Esophagus muscularis mucosa (tissue), 4 donors: ENCODE measurements around the gene L3MBTL4. TPM values are rescaled to one million over a fixed set of nuclear protein-coding genes. Genes with fewer than 3 reads are reported as not detected.

Experiments used
- DNase-seq: peaks from one replicate; pipeline ENCODE4 v3.0.0-alpha.2; 2017; ENCODE audit errors: extremely low spot score
- H3K27ac ChIP-seq, 4 donors: fragments of 200-600 bp; sonication (generic); replicated peaks in 1 of 4; 1 replicate in 3 of 4; 2 replicates in 1 of 4; pipeline ENCODE4 v1.5.1; 2016 to 2019; ENCODE audit warnings: mild to moderate bottlenecking in 1 of 4
- H3K27me3 ChIP-seq, 4 donors: fragments of 200-600 bp; sonication (generic); one replicate each; pipeline versions ENCODE4 v1.5.1 to v1.6.0; 2016 to 2019
- H3K36me3 ChIP-seq, 4 donors: fragments of 200-600 bp; sonication (generic); one replicate each; pipeline ENCODE4 v1.5.1; 2016 to 2019
- H3K4me1 ChIP-seq, 4 donors: fragments of 200-600 bp; sonication (generic); one replicate each; pipeline ENCODE4 v1.5.1; 2016 to 2019
- H3K4me3 ChIP-seq, 4 donors: fragments of 200-600 bp; sonication (generic); 1 replicate in 2 of 4; 2 replicates in 2 of 4; pipeline ENCODE4 v1.5.1; 2016 to 2019; ENCODE audit warnings: mild to moderate bottlenecking in 4 of 4, moderate library complexity in 1 of 4
- H3K9me3 ChIP-seq, 4 donors: fragments of 200-600 bp; sonication (generic); 1 replicate in 3 of 4; 2 replicates in 1 of 4; pipeline ENCODE4 v1.5.1; 2016 to 2019
- CTCF ChIP-seq, 3 experiments: fragments of 200-600 bp in 2 of 3; fragments of 450-650 bp in 1 of 3; sonication (generic) in 2 of 3; IDR thresholded peaks; one replicate each; pipeline ENCODE4 v1.5.1; 2017 to 2019; ENCODE audit warnings: antibody characterized with exemption in 3 of 3, mild to moderate bottlenecking in 2 of 3, moderate library complexity in 1 of 3
- EP300 ChIP-seq: sonication (generic); formaldehyde crosslinking; IDR thresholded peaks from one replicate; pipeline ENCODE4 v1.6.1; 2017; ENCODE audit warnings: antibody characterized with exemption
- POLR2A ChIP-seq: fragments of 450-650 bp; IDR thresholded peaks from one replicate; pipeline ENCODE4 v1.6.1; 2017; ENCODE audit warnings: antibody characterized with exemption, moderate library complexity, mild to moderate bottlenecking, low read depth
- POLR2AphosphoS5 ChIP-seq, 2 donors: sonication (generic); formaldehyde crosslinking; IDR thresholded peaks; one replicate each; pipeline ENCODE4 v1.6.1; 2017; ENCODE audit warnings: antibody characterized with exemption in 2 of 2
- WGBS: methylation state at CpG from one replicate; pipeline ENCODE4 v1.1.5; 2018; 5-methylcytosine and 5-hydroxymethylcytosine counted together
- intact Hi-C: fragments of 100-400 bp; cut with DNase I; formaldehyde crosslinking; loops from one replicate; pipeline ENCODE4 v1.15.1; 2023
- total RNA-seq, 4 donors: library from RNA; depleted of rRNA; stranded (reverse); fragments of >200 nt; gene quantifications; one replicate each; pipeline versions ENCODE4 v1.1.0 to v1.2.1, GENCODE V29; 2016

Gene L3MBTL4
- total RNA-seq, 4 donors from 2014 or later = 1.0 to 2.9 (median 1.6) TPM

- WGBS = 86% methylated on average over 8 of the region's 8 CpGs
- Histone ChIP-seq H3K27ac (no peak overlapping the region), H3K9me3 (no peaks in the 10 kb centered on the region), H3K4me1 (no peaks in the 10 kb centered on the region), H3K4me3 (no peak overlapping the region), H3K36me3 (peaks cover 0 to 2% (median 0%) of the 10 kb centered on the region in 4 donors), H3K27me3 (no peaks in the 10 kb centered on the region)
- no peak for DNase-seq
- intact Hi-C loops = no loop called here
- TF ChIP-seq EP300 (no peak), POLR2AphosphoS5 (IDR thresholded peaks at IDR 0.05) (no peak), POLR2A (no peak), CTCF (IDR thresholded peaks at IDR 0.05) (no peak)
These were observed 239.5 kb downstream of the L3MBTL4 start for GRCh38 chr18:6174983-6175745.

- 91% methylated on average over 7 of the region's 7 CpGs for WGBS
- H3K4me3 ChIP-seq = no peak overlapping the region
- intact Hi-C loops = no loop called here
These were observed 244.1 kb downstream of the L3MBTL4 start for GRCh38 chr18:6170604-6171003.

DNA sequence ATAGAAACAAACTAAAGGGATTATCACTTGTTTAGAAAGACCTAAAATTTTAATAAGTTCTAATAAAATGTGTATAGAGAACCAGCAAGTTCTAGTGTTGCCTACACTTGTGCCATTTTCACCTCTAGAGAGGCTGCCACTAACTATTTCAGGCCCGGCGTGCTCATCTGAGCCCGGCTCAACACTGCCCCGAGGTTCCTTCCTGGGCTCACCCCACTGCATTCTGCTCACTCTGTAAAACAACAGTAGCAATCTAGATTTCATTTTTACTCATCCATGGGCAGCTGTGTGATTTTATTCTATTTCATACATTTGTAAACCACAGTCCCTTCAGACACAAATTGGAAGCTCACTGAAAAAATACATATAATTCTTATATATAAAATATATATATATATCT lies 253.2 kb downstream of the L3MBTL4 start:
- DNase-seq = no peak
- intact Hi-C loops = no loop called here
- Histone ChIP-seq H3K27ac (no peak overlapping the region), H3K9me3 (peaks cover 0 to 11% (median 3%) of the 10 kb centered on the region in 4 donors), H3K4me3 (no peak overlapping the region), H3K36me3 (no peaks in the 10 kb centered on the region), H3K27me3 (no peaks in the 10 kb centered on the region), H3K4me1 (no peaks in the 10 kb centered on the region)
- TF ChIP-seq EP300 (no peak), CTCF (IDR thresholded peaks at IDR 0.05) (no peak), POLR2AphosphoS5 (IDR thresholded peaks at IDR 0.05) (no peak), POLR2A (no peak)
- 88% methylated on average over 4 of the region's 4 CpGs for WGBS

More at GRCh38 chr18:6170604-6171003, 244.1 kb downstream of the L3MBTL4 start:
- Histone ChIP-seq H3K9me3 (no peaks in the 10 kb centered on the region), H3K27ac (no peak overlapping the region), H3K36me3 (peaks cover 0 to 2% (median 0%) of the 10 kb centered on the region in 4 donors), H3K4me1 (no peaks in the 10 kb centered on the region), H3K27me3 (no peaks in the 10 kb centered on the region)
- no peak for DNase-seq
- TF ChIP-seq POLR2A (no peak), POLR2AphosphoS5 (IDR thresholded peaks at IDR 0.05) (no peak), CTCF (IDR thresholded peaks at IDR 0.05) (no peak), EP300 (no peak)

- Histone ChIP-seq H3K4me3 (no peak overlapping the region), H3K27ac (no peak overlapping the region), H3K4me1 (no peaks in the 10 kb centered on the region), H3K27me3 (no peaks in the 10 kb centered on the region), H3K36me3 (no peaks in the 10 kb centered on the region), H3K9me3 (peaks cover 0 to 10% (median 3%) of the 10 kb centered on the region in 4 donors)
- no peak for TF ChIP-seq POLR2AphosphoS5 (IDR thresholded peaks at IDR 0.05)
- no peak for TF ChIP-seq EP300
- TF ChIP-seq POLR2A = no peak
- TF ChIP-seq CTCF (IDR thresholded peaks at IDR 0.05) = no peak
- DNase-seq = no peak
- intact Hi-C loops = no loop called here
- 97% methylated on average over 7 of the region's 7 CpGs for whole genome bisulfite sequencing
These were observed 255.3 kb downstream of the L3MBTL4 start for GRCh38 chr18:6159426-6159825.
